Caco-2 (cell line): ENCODE results near the gene UBA1. TPM values are rescaled to one million over a fixed set of nuclear protein-coding genes. Genes with fewer than 3 reads are reported as not detected.
A peak's percentile ranks its signal among the peaks of the same experiment; 100 is the strongest.

Source experiments
- BruUV-seq: library from RNA; stranded (reverse); fragments of 400-500 nt; replicated peaks from 2 replicates; lab custom pipeline; 2021; lab: Mats Ljungman, UMichigan
- CTCF ChIA-PET: fragments of 300-600 bp; sonication (Branson Sonifier 250); formaldehyde crosslinking; loops from one replicate; lab custom pipeline; 2022; ENCODE audit warnings: antibody characterized with exemption; lab: Charles Lee
- POLR2A ChIA-PET: fragments of 300-600 bp; sonication (Branson Sonifier 250); formaldehyde crosslinking; loops from one replicate; lab custom pipeline; 2022; ENCODE audit warnings: antibody characterized with exemption; lab: Charles Lee
- DNase-seq, 2 experiments: peaks; one replicate each; pipeline versions ENCODE4 v3.0.0 to v3.0.0-alpha.2; 2020 to 2022
- H3K27me3 ChIP-seq: replicated peaks from 2 replicates; pipeline ENCODE4 v1.6.0; 2011; ENCODE audit warnings: low read length; ENCODE audit not compliant: control insufficient read depth, insufficient read depth
- H3K36me3 ChIP-seq: 2 replicates; pipeline ENCODE4 v1.5.1; 2011; ENCODE audit warnings: low read length; ENCODE audit not compliant: control insufficient read depth, insufficient read depth
- H3K4me1 ChIP-seq: fragments of 250-450 bp; sonication (Bioruptor Pico); 2 replicates; pipeline ENCODE4 v1.5.1; 2020; ENCODE audit warnings: mild to moderate bottlenecking
- H3K4me3 ChIP-seq: 2 replicates; pipeline ENCODE4 v1.5.1; 2011; ENCODE audit warnings: low read depth, mild to moderate bottlenecking, control low read depth, low read length
- H3K9me3 ChIP-seq: fragments of 250-450 bp; sonication (Bioruptor Pico); 2 replicates; pipeline ENCODE4 v1.5.1; 2020; ENCODE audit warnings: mild to moderate bottlenecking, moderate library complexity
- H3K27ac Mint-ChIP-seq: one replicate; pipeline ENCODE4 v1.8.0; 2022; ENCODE audit warnings: mixed read lengths; ENCODE audit not compliant: unreplicated experiment
- H3K27me3 Mint-ChIP-seq: one replicate; pipeline ENCODE4 v1.8.0; 2022; ENCODE audit warnings: mixed read lengths; ENCODE audit not compliant: insufficient read depth, unreplicated experiment
- H3K36me3 Mint-ChIP-seq: one replicate; pipeline ENCODE4 v1.8.0; 2022; ENCODE audit warnings: mild to moderate bottlenecking, mixed read lengths; ENCODE audit not compliant: insufficient read depth, unreplicated experiment
- H3K4me1 Mint-ChIP-seq: one replicate; pipeline ENCODE4 v1.8.0; 2022; ENCODE audit warnings: low read depth, mixed read lengths; ENCODE audit not compliant: unreplicated experiment
- H3K4me3 Mint-ChIP-seq: one replicate; pipeline ENCODE4 v1.8.0; 2022; ENCODE audit warnings: mild to moderate bottlenecking, moderate library complexity, mixed read lengths; ENCODE audit not compliant: unreplicated experiment
- H3K9me3 Mint-ChIP-seq: one replicate; pipeline ENCODE4 v1.8.0; 2022; ENCODE audit warnings: mixed read lengths; ENCODE audit not compliant: unreplicated experiment
- CTCF ChIP-seq, 2 experiments: fragments of 200-600 bp in 1 of 2; IDR thresholded peaks; 1 replicate in 1 of 2; 2 replicates in 1 of 2; pipeline versions ENCODE4 v1.5.1 to v1.8.0; 2011 to 2022; ENCODE audit warnings: antibody characterized with exemption in 1 of 2, control low read depth in 1 of 2, inconsistent platforms in 1 of 2, low read depth in 1 of 2, low read length in 1 of 2, mild to moderate bottlenecking in 1 of 2, moderate library complexity in 1 of 2; ENCODE audit not compliant: insufficient read depth in 1 of 2, severe bottlenecking in 1 of 2, unreplicated experiment in 1 of 2
- intact Hi-C: fragments of 100-400 bp; cut with micrococcal nuclease; formaldehyde crosslinking; loops from one replicate; pipeline ENCODE4 v1.10.0; 2022; ENCODE audit not compliant: unreplicated experiment
- total RNA-seq: library from RNA; stranded (reverse); gene quantifications from 2 replicates; pipeline ENCODE4 v1.2.3, GENCODE V29; 2022

The UBA1 gene
- total RNA-seq, 1 experiment from 2014 or later = 156 TPM

GRCh38 chrX:47197526-47197925 lies 3.9 kb downstream of the UBA1 start:
- no peaks in the 10 kb centered on the region; the same call in 1 of the 2 replicates for H3K4me1 ChIP-seq
- peaks cover 9% of the 10 kb centered on the region for H3K4me1 Mint-ChIP-seq
- no TSS peak for BruUV-seq
- H3K36me3 ChIP-seq = peaks cover 3% of the 10 kb centered on the region; the same call in 1 of the 2 replicates
- no peaks in the 10 kb centered on the region for H3K9me3 Mint-ChIP-seq
- no peaks in the 10 kb centered on the region for H3K9me3 ChIP-seq
- H3K4me3 ChIP-seq = no peak overlapping the region
- intact Hi-C loops = loop anchor here (10.0 kb wide), 1 partner anchor 447 kb away; no protein-coding TSS in a partner anchor
- no peak for TF ChIP-seq CTCF (IDR thresholded peaks at IDR 0.05; ENCODE audit: insufficient read depth in 1 of 2, low read depth in 1 of 2, low read length in 1 of 2, severe bottlenecking in 1 of 2, unreplicated experiment in 1 of 2)
- no peak overlapping the region for H3K27ac Mint-ChIP-seq
- CTCF ChIA-PET = no interaction called here
- no peak overlapping the region for H3K4me3 Mint-ChIP-seq
- peaks cover 71% of the 10 kb centered on the region for H3K36me3 Mint-ChIP-seq
- POLR2A ChIA-PET = no interaction called here
- no peak for DNase-seq
- no peaks in the 10 kb centered on the region for H3K27me3 Mint-ChIP-seq
- no peaks in the 10 kb centered on the region for H3K27me3 ChIP-seq

- Mint-ChIP-seq H3K4me3 (peak overlapping the region; percentile 14), H3K4me1 (peaks cover 9% of the 10 kb centered on the region), H3K27me3 (no peaks in the 10 kb centered on the region), H3K36me3 (peaks cover 75% of the 10 kb centered on the region), H3K27ac (peak overlapping the region; percentile 35), H3K9me3 (no peaks in the 10 kb centered on the region)
- no peak for DNase-seq
- H3K9me3 ChIP-seq = no peaks in the 10 kb centered on the region
- intact Hi-C loops = loop anchor here (10.0 kb wide), 1 partner anchor 447 kb away; no protein-coding TSS in a partner anchor
- BruUV-seq = no TSS peak
- H3K4me3 ChIP-seq = no peak overlapping the region
- no peaks in the 10 kb centered on the region; the same call in 1 of the 2 replicates for H3K4me1 ChIP-seq
- TF ChIP-seq CTCF (IDR thresholded peaks at IDR 0.05; ENCODE audit: insufficient read depth in 1 of 2, low read depth in 1 of 2, low read length in 1 of 2, severe bottlenecking in 1 of 2, unreplicated experiment in 1 of 2) = no peak
- ChIA-PET POLR2A (no interaction called here), CTCF (no interaction called here)
- H3K27me3 ChIP-seq = no peaks in the 10 kb centered on the region
- peaks cover 3% of the 10 kb centered on the region; the same call in 1 of the 2 replicates for H3K36me3 ChIP-seq
Measured at GRCh38 chrX:47198026-47198686, 4.5 kb downstream of the UBA1 start.

- DNase-seq = no peak
- no peaks in the 10 kb centered on the region; the same call in 1 of the 2 replicates for H3K4me1 ChIP-seq
- H3K36me3 ChIP-seq = peaks cover 3% of the 10 kb centered on the region; the same call in 1 of the 2 replicates
- H3K4me1 Mint-ChIP-seq = peaks cover 9% of the 10 kb centered on the region
- peaks cover 77% of the 10 kb centered on the region for H3K36me3 Mint-ChIP-seq
- H3K27me3 Mint-ChIP-seq = no peaks in the 10 kb centered on the region
- H3K9me3 Mint-ChIP-seq = no peaks in the 10 kb centered on the region
- BruUV-seq = no TSS peak
- CTCF ChIA-PET = no interaction called here
- H3K9me3 ChIP-seq = no peaks in the 10 kb centered on the region
- H3K27ac Mint-ChIP-seq = peak overlapping the region; percentile 35
- H3K4me3 ChIP-seq = no peak overlapping the region
- POLR2A ChIA-PET = no interaction called here
- no peak for TF ChIP-seq CTCF (IDR thresholded peaks at IDR 0.05; ENCODE audit: insufficient read depth in 1 of 2, low read depth in 1 of 2, low read length in 1 of 2, severe bottlenecking in 1 of 2, unreplicated experiment in 1 of 2)
- peak overlapping the region; percentile 14 for H3K4me3 Mint-ChIP-seq
- intact Hi-C loops = loop anchor here (10.0 kb wide), 1 partner anchor 446 kb away; no protein-coding TSS in a partner anchor
- no peaks in the 10 kb centered on the region for H3K27me3 ChIP-seq
Measured at GRCh38 chrX:47198687-47199080, 5.1 kb downstream of the UBA1 start.
